ENCODE results near the gene PCSK5. TPM values are rescaled to one million over a fixed set of nuclear protein-coding genes. Genes with fewer than 3 reads are reported as not detected.

PCSK5 gene
- total and polyA plus RNA-seq, 4 donors: 0.58 to 3.6 (median 0.82) TPM

- H3K27ac ChIP-seq (ENCODE audit: low read depth in 1 of 2, low read length in 2 of 2): no peak overlapping the region
- H3K4me1 ChIP-seq (ENCODE audit: control insufficient read depth in 4 of 4, insufficient read depth in 4 of 4, low read length in 3 of 4): no peaks in the 10 kb centered on the region
- TF ChIP-seq HNF4A (conservative IDR thresholded peaks at IDR 0.05) (no peak), SP1 (IDR thresholded peaks at IDR 0.05) (no peak), JUND (IDR thresholded peaks at IDR 0.05) (no peak), NR2F2 (IDR thresholded peaks at IDR 0.05) (no peak), REST (IDR thresholded peaks at IDR 0.05) (no peak)
- no peak for DNase-seq (ENCODE audit: low spot score)
- WGBS: 89% methylated on average over 3 of the region's 3 CpGs
- no peak overlapping the region for H3K9ac ChIP-seq (ENCODE audit: low read depth in 1 of 2, low read length in 2 of 2)
- H3K27me3 ChIP-seq (ENCODE audit: control insufficient read depth in 4 of 4, insufficient read depth in 4 of 4, low read length in 3 of 4): no peaks in the 10 kb centered on the region
- H3K36me3 ChIP-seq (ENCODE audit: control insufficient read depth in 4 of 4, insufficient read depth in 3 of 4, low read depth in 1 of 4, low read length in 3 of 4): no peaks in the 10 kb centered on the region
- H3K4me3 ChIP-seq (ENCODE audit: low read depth in 1 of 3, low read length in 3 of 3): no peak overlapping the region
- no peaks in the 10 kb centered on the region for H3K9me3 ChIP-seq (ENCODE audit: control insufficient read depth in 4 of 4, low read length in 3 of 4)
Measured at GRCh38 chr9:76188905-76189304, 298.4 kb downstream of the PCSK5 start.

GRCh38 chr9:76191493-76191892 lies 301.0 kb downstream of the PCSK5 start:
- Histone ChIP-seq H3K27ac (ENCODE audit: low read depth in 1 of 2, low read length in 2 of 2) (no peak overlapping the region), H3K4me3 (ENCODE audit: low read depth in 1 of 3, low read length in 3 of 3) (no peak overlapping the region), H3K4me1 (ENCODE audit: control insufficient read depth in 4 of 4, insufficient read depth in 4 of 4, low read length in 3 of 4) (no peaks in the 10 kb centered on the region), H3K9ac (ENCODE audit: low read depth in 1 of 2, low read length in 2 of 2) (no peak overlapping the region), H3K36me3 (ENCODE audit: control insufficient read depth in 4 of 4, insufficient read depth in 3 of 4, low read depth in 1 of 4, low read length in 3 of 4) (no peaks in the 10 kb centered on the region), H3K9me3 (ENCODE audit: control insufficient read depth in 4 of 4, low read length in 3 of 4) (no peaks in the 10 kb centered on the region), H3K27me3 (ENCODE audit: control insufficient read depth in 4 of 4, insufficient read depth in 4 of 4, low read length in 3 of 4) (no peaks in the 10 kb centered on the region)
- DNase-seq (ENCODE audit: low spot score): no peak
- 94% methylated on average over 5 of the region's 5 CpGs for WGBS
- TF ChIP-seq YY1 (IDR thresholded peaks at IDR 0.05) (no peak), SP1 (IDR thresholded peaks at IDR 0.05) (no peak), HNF4A (conservative IDR thresholded peaks at IDR 0.05) (no peak), FOXA1 (IDR thresholded peaks at IDR 0.05) (no peak), REST (IDR thresholded peaks at IDR 0.05) (no peak), TAF1 (conservative IDR thresholded peaks at IDR 0.05) (no peak), NR2F2 (IDR thresholded peaks at IDR 0.05) (no peak), ZBTB33 (IDR thresholded peaks at IDR 0.05) (no peak), MAX (IDR thresholded peaks at IDR 0.05) (no peak), FOXA2 (IDR thresholded peaks at IDR 0.05) (no peak), CTCF (IDR thresholded peaks at IDR 0.05; ENCODE audit: low read depth, low read length, missing input control) (no peak), RAD21 (IDR thresholded peaks at IDR 0.05) (no peak), EGR1 (IDR thresholded peaks at IDR 0.05; ENCODE audit: low read depth in 2 of 2) (no peak), ATF3 (IDR thresholded peaks at IDR 0.05) (no peak), RXRA (IDR thresholded peaks at IDR 0.05) (no peak), GABPA (IDR thresholded peaks at IDR 0.05 in 1 of 2, conservative IDR thresholded peaks at IDR 0.05 in 1 of 2) (no peak), HNF4G (IDR thresholded peaks at IDR 0.05) (no peak), JUND (IDR thresholded peaks at IDR 0.05) (no peak)
